Esophagus muscularis mucosa (tissue), 3 donors: ENCODE results near the gene PPP6R2.

Experiments used
- POLR2A ChIP-seq: fragments of 450-650 bp; IDR thresholded peaks from one replicate; pipeline ENCODE4 v1.6.1; 2017; ENCODE audit warnings: antibody characterized with exemption, moderate library complexity, mild to moderate bottlenecking, low read depth
- POLR2AphosphoS5 ChIP-seq, 2 donors: sonication (generic); formaldehyde crosslinking; IDR thresholded peaks; one replicate each; pipeline ENCODE4 v1.6.1; 2017; ENCODE audit warnings: antibody characterized with exemption in 2 of 2
- TF ChIP-seq, protein P1 (sequence below), 3 experiments: fragments of 200-600 bp in 2 of 3; fragments of 450-650 bp in 1 of 3; sonication (generic) in 2 of 3; IDR thresholded peaks; one replicate each; pipeline ENCODE4 v1.5.1; 2017 to 2019; ENCODE audit warnings: antibody characterized with exemption in 3 of 3, mild to moderate bottlenecking in 2 of 3, moderate library complexity in 1 of 3

DNA sequence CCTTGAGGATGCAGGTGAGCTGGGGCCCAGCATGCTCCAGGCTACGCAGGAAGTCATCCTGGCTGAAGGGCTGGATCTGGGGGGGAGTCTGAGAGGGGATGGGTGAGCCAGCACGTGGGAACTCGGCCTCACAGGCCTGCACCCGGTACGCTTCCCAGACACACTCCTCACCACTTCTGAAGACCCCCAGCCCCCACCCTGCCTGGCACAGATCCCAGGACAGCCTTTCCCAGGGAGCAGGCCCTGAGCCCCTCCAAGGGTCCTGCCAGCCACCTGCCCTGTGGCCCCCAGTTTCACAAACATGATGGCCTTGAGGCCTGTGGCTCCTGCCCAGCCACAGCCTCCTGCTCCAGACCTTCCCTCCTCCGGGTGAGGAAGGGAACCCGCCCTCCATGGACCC is 30.1 kb upstream of the PPP6R2 start:
- TF ChIP-seq POLR2A (no peak), POLR2AphosphoS5 (IDR thresholded peaks at IDR 0.05) (no peak)
- TF ChIP-seq, protein P1, sequence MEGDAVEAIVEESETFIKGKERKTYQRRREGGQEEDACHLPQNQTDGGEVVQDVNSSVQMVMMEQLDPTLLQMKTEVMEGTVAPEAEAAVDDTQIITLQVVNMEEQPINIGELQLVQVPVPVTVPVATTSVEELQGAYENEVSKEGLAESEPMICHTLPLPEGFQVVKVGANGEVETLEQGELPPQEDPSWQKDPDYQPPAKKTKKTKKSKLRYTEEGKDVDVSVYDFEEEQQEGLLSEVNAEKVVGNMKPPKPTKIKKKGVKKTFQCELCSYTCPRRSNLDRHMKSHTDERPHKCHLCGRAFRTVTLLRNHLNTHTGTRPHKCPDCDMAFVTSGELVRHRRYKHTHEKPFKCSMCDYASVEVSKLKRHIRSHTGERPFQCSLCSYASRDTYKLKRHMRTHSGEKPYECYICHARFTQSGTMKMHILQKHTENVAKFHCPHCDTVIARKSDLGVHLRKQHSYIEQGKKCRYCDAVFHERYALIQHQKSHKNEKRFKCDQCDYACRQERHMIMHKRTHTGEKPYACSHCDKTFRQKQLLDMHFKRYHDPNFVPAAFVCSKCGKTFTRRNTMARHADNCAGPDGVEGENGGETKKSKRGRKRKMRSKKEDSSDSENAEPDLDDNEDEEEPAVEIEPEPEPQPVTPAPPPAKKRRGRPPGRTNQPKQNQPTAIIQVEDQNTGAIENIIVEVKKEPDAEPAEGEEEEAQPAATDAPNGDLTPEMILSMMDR (IDR thresholded peaks at IDR 0.05), result no peak
